BJ (cell line): ENCODE data around the gene ABCG1. TPM values are rescaled to one million over a fixed set of nuclear protein-coding genes. Genes with fewer than 3 reads are reported as not detected.

Source experiments
- CTCF ChIA-PET: fragments of 350-600 bp; formaldehyde crosslinking; extraction: SDS; loops from one replicate; lab custom pipeline; 2021; ENCODE audit warnings: antibody characterized with exemption, inconsistent platforms; lab: Yijun Ruan, JAX
- POLR2A ChIA-PET: fragments of 300-600 bp; sonication (Branson Sonifier 250); formaldehyde crosslinking; extraction: SDS; loops from one replicate; lab custom pipeline; 2021; ENCODE audit warnings: antibody characterized with exemption; lab: Charles Lee
- DNase-seq: peaks from one replicate; pipeline ENCODE4 v3.0.0-alpha.2; 2011; ENCODE audit warnings: low read depth
- H3K27me3 ChIP-seq: 2 replicates; pipeline ENCODE4 v1.6.0; 2011; ENCODE audit warnings: low read length; ENCODE audit not compliant: control insufficient read depth, insufficient read depth
- H3K36me3 ChIP-seq: 2 replicates; pipeline ENCODE4 v1.5.1; 2011; ENCODE audit warnings: low read length; ENCODE audit not compliant: control insufficient read depth, insufficient read depth
- H3K4me3 ChIP-seq: 2 replicates; pipeline ENCODE4 v1.5.1; 2011; ENCODE audit warnings: low read depth, mild to moderate bottlenecking, control low read depth, low read length
- CTCF ChIP-seq: IDR thresholded peaks from 2 replicates; pipeline ENCODE4 v1.5.1; 2011; ENCODE audit warnings: low read depth, mild to moderate bottlenecking, control low read depth, inconsistent platforms, low read length, moderate library complexity; ENCODE audit not compliant: insufficient read depth
- polyA plus RNA-seq: library from polyadenylated mRNA; depleted of rRNA; stranded (reverse); fragments of >200 nt; gene quantifications from 2 replicates; pipeline ENCODE4 v1.2.3, GENCODE V29; 2011

The ABCG1 gene
- polyA plus RNA-seq, 1 experiment, result 0.29 TPM

- no peak for TF ChIP-seq CTCF
- H3K36me3 ChIP-seq, result no peaks in the 10 kb centered on the region
- POLR2A ChIA-PET, result no interaction called here
Measured at GRCh38 chr21:42198929-42199867, 19.7 kb upstream of the ABCG1 start.

GRCh38 chr21:42199868-42200463 lies 19.0 kb upstream of the ABCG1 start:
- TF ChIP-seq CTCF, result no peak
- DNase-seq, result no peak
- Histone ChIP-seq H3K4me3 (no peak overlapping the region), H3K27me3 (no peaks in the 10 kb centered on the region; the same call in 1 of the 2 replicates), H3K36me3 (no peaks in the 10 kb centered on the region)
- POLR2A ChIA-PET, result no interaction called here
- CTCF ChIA-PET, result no interaction called here

More at GRCh38 chr21:42198929-42199867, 19.7 kb upstream of the ABCG1 start:
- CTCF ChIA-PET, result interaction anchor here (0.7 kb wide), 1 partner anchor 54 kb away, joined by 3 read pairs; no protein-coding TSS in a partner anchor
- no peak overlapping the region for H3K4me3 ChIP-seq
- peak; percentile 35 for DNase-seq
- H3K27me3 ChIP-seq, result no peaks in the 10 kb centered on the region; the same call in 1 of the 2 replicates

- TF ChIP-seq CTCF, result no peak
- no peaks in the 10 kb centered on the region; the same call in 1 of the 2 replicates for H3K27me3 ChIP-seq
- no peak for DNase-seq
- ChIA-PET POLR2A (no interaction called here), CTCF (interaction anchor here (1.7 kb wide), 1 partner anchor 58 kb away, joined by 3 read pairs; no protein-coding TSS in a partner anchor)
- H3K36me3 ChIP-seq, result no peaks in the 10 kb centered on the region
- H3K4me3 ChIP-seq, result no peak overlapping the region
Measured at GRCh38 chr21:42200906-42201614, 17.9 kb upstream of the ABCG1 start.

- H3K27me3 ChIP-seq, result no peaks in the 10 kb centered on the region; the same call in 1 of the 2 replicates
- DNase-seq, result no peak
- no peaks in the 10 kb centered on the region for H3K36me3 ChIP-seq
- ChIA-PET CTCF (interaction anchor here (1.7 kb wide), 1 partner anchor 57 kb away, joined by 3 read pairs; no protein-coding TSS in a partner anchor), POLR2A (no interaction called here)
- H3K4me3 ChIP-seq, result no peak overlapping the region
- no peak for TF ChIP-seq CTCF
Measured at GRCh38 chr21:42201615-42202161, 17.3 kb upstream of the ABCG1 start.
